GM18867 (cell line): ENCODE results near the gene JADE3.

Experiments used
- ATAC-seq: cut with Tn5 transposase; IDR thresholded peaks from one replicate; pipeline ENCODE4 v1.9.1; 2021; ENCODE audit warnings: mild to moderate bottlenecking, moderate library complexity; ENCODE audit not compliant: unreplicated experiment

The JADE3 gene

DNA sequence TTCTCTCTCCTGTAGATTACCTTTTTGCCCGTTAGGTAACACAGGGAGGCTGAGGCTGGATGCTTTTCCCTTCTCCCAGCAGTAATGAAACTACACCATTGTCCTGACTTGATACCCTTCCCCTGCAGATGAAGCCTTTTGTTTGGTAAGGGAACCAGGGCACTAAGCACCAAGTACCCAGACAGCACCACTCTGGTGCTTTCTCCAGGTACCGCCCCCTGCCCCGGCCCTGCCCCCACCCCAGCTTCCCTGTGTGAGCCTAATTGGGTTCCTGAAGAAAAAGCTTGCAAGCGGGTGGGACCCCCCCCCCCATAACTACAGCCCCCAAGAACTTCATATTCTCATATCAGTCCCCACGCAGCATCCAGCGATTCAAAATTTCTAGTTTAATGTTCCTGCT is 79.8 kb downstream of the JADE3 start:
- ATAC-seq, result no peak

DNA sequence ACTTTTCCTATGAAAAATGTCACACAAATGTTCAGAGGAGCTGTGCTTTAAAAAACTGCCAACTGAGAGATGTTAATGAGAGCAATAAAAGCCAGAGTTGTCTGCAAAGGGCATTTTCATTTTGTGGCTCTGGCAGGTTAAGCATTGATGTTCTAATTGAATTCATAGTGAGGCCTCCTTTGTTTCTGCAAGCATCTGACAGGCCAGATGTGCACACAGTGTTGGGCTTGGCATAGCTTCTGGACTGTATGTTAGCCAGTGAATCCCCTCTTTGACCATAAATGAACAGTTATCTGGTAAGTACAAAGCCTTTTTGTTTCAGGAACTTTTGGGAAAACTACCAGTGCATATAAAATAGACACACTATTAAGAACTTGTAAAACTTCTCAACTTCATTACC is 81.9 kb downstream of the JADE3 start:
- ATAC-seq, result no peak

DNA sequence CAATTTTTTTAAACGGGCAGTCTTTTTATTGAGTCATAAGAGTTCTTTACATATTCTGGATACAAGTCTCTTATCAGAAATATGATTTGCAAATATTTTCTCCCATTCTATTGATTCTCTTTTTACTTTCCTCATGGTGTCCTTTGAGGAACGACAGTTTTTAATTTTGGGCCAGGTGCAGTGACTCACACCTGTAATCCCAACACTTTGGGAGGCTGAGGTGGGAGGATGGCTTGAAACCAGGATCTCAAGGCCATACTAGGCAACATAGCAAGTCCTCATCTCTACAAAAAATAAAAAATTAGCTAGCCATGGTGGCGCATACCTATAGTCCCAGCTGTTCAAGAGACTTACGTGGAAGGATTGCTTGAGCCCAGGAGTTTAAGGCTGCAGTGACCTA is 99.9 kb downstream of the JADE3 start:
- no peak for ATAC-seq

DNA sequence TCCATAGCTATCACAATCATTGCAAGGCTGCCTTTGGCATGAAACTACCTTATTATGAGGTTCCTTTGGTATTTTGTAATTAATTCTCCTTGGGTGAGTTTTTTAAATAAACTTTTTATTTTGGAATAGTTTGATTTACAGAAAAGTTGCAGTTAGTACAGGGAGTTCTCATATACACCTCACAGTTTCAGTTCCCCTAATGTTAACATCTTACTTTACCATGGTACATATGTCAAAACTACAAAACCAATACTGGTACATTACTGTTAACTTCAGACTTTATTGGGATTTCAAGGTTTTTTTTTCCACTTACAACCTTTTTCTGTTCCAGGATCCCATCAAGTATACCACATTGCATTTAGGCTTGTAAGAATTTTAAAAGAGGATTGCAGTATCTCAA is 114.0 kb downstream of the JADE3 start:
- ATAC-seq, result no peak

DNA sequence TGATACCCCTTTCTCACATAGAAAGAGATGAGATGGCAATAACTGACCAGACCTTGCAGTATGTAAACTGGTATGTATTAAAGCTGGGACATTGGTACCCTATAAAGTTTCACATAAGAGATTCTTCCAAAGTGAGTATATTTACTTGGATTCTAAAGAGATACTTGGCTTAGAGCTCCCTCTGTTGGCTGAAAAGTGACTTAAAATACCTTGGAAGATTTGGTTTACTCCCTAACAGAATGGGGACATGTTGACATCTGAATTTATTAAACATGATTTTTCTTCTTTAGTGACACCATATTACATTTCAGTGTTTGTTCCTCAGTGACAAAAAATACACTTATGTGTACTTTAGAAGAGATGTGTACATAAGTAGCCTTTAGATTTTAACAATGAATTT is 118.1 kb downstream of the JADE3 start:
- no peak for ATAC-seq

DNA sequence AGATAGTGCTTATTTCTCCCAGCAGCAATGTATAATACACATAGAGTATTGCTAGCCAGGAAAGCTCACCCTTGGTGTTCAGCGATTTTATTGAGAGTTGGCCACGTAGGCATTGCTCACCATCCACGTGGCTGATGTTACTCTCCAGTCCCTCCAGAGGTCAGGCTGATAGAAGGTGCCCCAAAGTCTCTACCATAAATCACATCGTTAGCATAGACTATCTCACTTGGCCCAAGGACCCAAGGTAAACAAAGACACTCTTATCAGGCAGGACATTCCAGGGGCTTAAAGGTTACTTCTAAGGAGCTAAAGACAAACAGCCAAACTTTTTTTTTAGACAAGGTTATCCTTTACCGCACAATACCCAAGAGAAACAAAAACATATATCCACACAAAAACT is 135.8 kb downstream of the JADE3 start:
- no peak for ATAC-seq

DNA sequence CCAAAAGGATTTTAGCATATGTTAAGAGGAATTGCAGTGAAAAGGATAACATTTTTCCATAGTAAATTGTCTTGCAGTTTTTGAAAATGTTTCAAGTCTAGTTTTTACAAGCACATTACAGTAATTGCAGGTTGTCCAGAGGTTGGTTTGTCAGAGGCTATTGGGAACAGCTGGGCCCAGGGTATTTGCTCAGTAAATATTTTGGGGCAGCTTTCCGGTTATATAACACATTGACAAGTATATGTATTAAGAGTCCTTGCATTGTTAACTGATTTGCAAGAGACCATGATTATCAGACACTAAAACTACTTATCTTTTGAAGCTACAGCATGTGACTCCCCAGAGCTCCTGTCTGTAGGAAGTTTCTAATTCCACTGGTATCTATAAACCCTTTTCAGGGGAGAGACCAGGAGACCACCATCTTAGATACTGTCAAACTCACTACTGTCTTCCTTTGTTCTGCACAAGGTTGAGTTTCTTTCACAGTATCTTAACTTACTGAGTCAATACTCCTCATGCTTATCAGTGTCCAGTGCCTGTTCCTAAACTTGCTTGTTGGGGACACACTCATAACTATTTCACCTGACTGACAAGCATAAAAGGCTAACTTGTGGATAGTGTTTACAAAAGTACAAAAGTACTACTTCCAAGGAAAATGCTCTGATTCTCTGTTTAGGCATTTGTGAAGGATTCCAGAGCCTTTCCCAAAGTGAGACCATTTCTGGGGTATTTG is 147.1 kb downstream of the JADE3 start:
- ATAC-seq, result no peak

DNA sequence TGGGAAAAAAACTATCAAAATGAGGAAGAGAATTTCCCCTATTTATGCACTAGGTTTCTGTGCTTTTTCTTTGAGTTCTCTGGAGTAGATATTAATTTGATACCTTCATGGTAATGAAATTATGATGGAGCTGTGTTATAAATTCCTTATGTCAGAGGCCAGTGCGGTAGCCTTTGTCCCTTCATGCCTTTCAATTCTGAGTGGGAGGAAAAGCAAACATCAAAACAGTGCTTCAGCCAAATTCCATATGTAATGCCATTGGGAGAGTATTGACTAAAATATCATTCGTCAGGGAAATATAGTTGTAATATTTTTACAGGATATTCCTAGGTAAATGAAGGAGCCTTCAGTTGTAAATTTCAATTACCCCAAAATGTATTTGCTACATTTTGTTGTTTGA is 148.5 kb downstream of the JADE3 start:
- no peak for ATAC-seq

DNA sequence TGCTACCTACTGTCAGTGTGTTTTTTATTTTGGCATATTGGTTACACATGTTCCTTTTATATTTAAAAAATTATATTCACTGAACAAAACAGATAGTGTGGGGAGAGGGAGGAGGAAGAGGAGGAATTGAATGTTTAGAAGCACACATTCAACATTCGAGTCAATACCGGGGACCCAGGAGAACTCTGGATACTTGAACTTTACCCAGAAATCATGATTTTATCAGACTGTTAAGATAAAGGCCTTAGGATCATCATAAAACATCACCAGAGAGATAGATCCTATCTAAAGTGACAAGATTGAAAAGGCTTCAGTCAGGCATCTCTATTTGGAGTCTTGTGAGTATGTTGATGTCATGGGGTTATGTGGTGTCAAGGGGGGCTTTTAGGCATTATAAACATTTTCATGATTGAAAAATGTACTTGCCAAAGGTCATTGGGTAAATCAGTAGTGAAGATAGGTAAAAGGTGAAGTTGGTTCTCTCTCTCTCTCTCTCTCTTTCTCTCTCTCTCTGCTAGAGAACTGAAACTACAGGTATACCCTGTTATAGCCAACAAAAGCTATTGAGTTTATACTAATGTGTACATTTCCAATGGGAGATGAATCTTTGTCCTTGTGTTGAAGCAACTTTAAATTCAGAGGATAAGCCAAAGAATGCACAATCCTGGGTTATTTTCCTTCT is 149.2 kb downstream of the JADE3 start:
- ATAC-seq, result no peak

DNA sequence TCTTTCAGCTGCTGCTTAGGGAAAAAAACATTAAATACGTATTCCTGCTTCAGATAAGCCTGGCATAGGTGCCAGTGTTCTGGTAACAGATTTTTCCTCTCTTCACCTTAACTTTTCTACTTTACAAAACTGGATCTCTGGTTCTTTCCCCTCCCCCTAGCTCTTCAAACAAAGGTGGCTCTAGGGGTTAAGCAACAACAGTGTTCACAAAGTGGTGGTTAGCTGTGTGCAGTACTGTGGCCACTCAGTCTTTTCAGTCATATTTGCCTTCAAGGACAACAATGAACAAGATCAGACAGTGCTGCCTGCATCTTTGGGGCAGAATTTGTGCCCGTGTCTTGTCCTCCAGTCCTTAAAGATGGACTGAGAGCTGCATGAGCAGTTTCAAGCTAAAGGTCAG is 151.0 kb downstream of the JADE3 start:
- ATAC-seq, result no peak

DNA sequence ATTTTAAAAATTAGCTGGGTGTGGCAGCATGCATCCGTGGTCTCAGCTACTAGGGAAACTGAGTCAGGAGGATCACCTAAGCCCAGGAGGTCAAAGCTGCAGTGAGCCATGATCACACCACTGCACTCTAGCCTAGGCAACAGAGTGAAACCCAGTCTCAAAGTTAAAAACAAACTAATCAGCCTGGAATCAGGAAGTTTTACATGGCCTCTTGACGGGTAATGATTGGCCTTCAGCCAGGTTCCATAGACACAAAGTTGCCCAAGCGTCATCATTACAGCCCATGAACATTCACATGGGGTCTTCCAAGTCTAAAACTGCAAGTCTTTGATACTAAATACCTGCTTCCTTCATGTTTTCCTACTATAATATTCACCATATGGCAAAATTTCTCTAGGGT is 156.0 kb downstream of the JADE3 start:
- no peak for ATAC-seq

DNA sequence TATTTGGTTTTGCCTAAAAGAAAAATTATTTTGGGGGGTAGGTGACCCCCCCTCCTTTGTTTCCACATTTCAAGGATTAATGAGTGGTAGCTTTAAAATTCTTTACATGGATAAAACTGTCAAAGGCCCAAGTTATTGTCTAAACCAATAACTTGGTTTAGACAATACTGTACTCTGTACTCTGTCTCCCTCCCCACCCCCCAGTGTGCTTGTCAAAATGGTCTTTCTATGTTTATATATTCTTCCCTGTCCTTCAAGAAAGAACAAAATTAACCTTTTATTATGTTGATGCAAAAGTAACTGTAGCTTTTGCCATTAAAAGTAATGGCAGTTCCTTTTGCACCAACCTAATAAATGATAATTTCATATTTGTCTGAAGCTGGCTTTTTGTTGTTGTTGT is 156.5 kb downstream of the JADE3 start:
- no peak for ATAC-seq

DNA sequence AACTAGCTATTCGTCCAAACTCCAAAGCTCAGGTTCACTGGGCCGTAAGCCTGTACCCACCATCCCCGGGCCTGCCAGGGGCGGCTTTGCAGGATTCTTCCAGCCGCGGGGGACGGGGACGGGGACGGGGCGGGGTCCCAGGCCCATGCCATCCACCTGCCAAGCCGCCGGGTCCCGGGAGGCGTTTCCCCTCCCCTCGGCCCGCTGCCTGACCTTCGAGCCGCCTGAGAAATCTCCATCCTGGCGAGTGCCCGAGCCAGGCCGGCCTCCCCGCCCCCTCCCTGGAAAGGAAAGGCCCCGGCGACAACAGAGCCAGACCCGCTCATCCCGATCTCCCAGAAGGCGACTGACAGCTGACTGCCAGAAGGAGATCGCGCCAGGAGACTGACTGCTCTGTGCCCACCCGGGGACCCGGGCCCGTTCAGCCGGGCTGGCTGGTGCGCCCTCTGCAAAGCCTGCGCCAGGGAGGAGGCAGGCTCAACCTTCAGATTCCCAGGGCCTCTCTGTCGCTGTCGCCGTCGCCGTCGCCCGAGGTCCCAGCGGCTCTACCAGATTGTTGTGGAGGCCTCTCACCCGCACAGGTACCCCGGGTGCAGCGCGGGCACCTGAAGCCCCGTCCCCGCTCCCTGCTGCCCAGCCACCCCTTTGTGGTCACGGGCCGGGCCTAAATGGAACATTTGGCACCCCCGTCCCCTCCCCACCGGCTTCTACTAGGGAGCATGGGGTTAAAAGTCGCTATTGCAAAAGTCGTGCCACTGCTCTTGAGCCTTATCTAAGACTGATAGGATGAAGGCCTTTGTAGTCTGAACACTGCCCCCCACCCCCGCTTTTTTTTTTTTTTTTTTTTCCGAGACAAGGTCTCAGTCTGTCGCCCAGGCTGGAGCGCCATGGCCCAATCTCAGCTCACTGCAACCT is 166.2 kb downstream of the JADE3 start, which contains the start of gene RGN:
TSS of gene RGN (plus strand) at position 315 of the 915 bp plus-strand sequence. CDS start 2,702 bp downstream, outside the sequence.
- ATAC-seq, result no peak

DNA sequence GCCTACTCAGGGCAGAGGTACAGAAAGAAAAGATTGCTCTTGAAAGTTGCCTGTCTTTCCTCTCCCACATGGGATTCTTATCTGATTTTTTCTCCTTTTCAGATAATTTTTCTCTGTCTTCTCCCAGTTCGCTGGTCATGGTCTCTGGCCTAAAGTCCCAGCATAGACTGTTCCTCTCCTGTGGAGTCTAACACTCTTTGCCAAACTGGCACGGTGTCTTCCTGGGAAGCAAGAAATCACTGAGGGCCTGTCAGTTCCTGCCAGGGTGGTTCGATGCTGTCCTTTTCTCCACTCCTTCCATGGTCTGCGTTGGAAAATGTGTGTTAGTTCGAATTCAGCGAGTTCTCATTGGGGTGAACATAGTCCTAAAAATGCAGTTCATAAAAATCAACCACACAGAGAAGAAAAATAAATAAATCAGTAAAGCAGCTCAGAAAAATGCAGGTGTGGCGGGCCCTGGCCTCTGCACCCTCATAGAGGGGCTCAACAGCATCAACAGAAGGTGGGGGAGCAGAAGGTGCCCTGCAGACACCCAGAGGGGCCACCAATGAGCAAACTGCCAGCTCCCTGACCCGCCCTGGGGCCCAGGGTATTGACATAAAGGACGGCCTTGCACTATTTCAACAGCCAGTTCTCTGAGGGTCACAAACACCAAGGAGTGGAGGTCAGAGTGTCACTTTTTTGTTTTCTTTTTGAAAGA is 168.1 kb downstream of the JADE3 start:
- ATAC-seq, result no peak

DNA sequence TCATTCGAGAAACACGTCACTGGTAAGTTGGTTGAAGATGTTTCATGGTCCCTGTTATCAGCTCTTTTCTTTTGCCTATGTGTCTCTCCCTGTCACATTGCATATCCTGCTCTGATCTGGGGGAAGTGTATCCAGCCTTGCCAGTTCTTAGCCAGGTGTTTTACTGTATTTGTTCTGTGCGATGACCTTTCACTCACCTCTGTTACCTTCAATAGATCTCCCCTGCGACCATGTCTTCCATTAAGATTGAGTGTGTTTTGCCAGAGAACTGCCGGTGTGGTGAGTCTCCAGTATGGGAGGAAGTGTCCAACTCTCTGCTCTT is 168.7 kb downstream of the JADE3 start:
- ATAC-seq, result no peak

DNA sequence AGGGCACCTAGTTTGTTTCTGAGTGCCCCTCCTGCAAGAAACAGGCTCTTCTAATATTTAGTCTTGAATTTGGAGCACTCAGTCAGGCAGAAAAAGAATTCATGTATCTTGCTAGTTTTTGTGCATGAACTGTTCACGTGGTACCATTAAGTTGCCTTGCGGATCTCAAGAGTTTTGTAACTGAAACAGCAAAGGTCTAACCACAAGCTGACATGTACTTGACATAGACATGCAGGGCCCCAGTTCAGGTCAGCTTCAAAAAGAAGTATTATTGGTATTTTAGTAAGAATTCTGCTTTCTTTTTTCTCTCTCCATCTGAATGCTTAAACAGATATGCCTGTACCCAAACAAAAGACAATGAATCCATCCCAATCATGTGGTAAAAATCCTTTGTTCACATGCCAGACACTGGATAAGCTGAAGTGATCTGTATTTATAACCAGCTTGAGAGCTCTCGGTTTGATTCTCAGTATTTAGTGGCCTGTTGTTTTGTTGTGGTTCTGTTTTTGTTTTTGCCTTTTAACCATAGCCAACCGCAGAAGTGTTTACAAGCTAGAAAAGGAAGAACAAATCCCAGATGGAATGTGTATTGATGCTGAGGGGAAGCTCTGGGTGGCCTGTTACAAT is 179.0 kb downstream of the JADE3 start:
- ATAC-seq, result peak; percentile 60

DNA sequence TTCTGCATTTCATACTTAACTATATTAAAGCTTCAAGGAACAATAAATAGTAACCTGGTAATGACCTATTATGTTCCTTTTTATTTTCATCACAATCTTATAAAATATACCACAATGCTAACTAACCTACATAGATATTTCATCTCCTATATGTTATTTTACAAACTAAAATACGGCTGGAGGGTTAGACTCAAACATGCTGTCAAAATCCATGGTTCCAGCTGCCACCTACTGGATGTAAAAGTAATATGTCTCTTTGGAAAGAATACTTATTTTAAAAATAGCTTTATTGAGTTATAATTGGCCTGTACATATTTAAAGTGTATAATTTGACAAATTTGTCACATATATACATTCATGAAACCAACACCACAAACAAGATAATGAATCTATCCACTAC is 181.0 kb downstream of the JADE3 start:
- ATAC-seq, result no peak

DNA sequence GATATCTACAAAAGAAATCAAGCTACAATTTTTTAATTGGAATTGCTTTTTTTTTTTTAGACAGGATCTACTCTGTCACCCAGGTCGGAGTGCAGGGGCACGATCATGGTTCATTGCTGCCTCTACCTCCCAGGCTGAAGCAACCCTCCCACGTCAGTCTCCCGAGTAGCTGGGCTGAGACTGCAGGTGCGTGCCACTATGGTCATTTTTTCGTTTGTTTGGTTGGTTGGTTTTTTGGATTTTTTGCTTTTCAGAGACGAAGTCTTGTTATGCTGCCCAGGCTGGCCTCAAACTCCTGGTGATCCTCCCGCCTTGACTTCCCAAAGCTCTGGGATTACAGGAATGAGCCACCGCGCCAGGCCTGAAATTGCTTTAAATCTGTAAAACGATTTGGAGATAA is 181.6 kb downstream of the JADE3 start:
- ATAC-seq, result no peak

DNA sequence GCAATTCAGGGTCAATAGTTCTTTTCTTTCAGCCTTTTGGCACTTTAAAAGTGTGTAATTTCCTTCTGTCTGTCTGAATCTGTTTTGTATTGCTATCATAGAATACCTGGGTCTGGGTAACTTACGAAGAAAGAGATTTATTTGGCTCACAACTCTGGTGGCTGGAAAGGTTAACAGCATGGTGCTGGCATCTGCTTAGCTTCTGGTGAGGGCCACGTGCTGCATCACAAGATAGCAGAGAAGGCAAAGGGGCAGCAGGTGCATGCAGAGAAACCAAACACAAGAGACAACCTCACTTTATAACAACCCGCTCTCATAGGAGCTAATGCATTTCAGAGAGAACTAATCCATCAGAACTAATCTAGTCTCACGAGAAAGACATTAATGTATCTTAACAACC is 184.8 kb downstream of the JADE3 start:
- no peak for ATAC-seq

DNA sequence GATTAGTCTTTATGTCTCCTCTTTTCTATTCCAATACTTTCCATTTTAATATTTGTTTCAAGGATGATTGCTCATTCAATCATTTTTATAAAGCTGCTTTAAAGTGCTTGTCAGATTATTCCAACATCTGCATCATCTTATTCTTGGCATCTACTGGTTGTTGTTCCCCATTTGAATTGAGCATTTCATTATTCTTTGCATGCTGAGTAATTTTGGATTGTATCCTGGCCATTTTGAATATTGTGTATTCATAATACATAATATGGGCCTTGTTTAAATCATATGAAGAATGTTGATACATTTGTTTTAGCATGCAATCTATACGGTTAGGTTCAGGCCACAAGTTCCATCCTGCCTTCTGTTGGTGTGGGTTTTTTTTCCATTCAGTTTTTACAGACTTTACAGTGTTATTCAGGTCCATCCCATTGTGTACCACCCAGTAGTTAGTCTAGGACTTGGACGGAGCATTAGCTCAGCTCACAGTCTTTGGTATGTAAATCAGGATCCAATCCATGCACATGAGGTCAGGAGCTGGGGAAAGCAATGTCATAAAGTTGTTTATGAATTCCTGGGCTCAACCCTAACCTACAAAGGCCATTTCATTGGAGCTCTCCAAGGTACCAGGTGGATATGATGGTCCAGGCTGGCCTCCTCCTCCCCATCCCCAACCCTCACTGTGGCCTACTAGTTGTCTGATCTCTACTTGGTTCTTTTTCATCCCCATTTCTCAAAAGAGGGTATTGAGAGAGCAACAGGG is 186.3 kb downstream of the JADE3 start:
- ATAC-seq, result no peak
